GM19099 (cell line): Measurements from ENCODE around the gene PRR36.

Source experiments
- POLR2A ChIP-seq: IDR thresholded peaks from 3 replicates; pipeline ENCODE4 v1.6.1; 2011; ENCODE audit warnings: low read depth; ENCODE audit not compliant: insufficient read length; ENCODE audit errors: extremely low read depth

PRR36 gene

DNA sequence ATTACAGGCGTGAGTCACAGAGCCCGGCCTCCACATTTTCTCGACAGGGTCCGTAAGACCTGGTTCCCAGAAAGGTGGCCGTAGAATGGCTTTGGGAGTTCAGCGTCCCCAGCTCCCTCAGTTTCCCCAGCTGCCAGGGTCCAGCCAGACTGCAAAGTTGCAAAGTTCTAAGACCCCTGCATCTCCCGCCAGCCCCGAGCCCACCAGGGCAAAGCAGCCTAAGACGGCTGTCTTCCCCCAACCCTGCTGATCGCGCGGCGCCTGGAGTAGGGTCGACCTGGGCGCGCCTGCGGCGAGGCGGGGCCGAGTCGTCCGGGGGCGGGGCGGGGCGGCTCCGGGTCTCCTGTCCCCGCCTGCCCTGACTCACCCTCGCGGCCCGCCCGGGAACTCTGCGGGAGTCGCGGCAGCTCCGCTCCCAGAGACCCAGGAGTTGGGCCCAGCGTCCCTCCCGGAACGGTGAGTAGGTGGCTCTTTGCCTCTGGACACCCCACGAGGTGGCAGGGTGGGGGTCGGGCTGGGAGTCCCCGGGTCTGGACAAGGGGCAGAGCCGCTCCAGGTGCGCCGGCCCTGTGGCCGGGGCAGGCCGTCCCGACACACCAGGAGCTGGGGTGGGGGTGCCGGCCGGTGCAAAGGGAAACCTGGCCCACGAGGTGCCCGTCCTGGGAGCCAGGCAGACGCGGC lies 14.1 kb upstream of the PRR36 start, which contains the start of gene LRRC8E:
Gene LRRC8E (plus strand): TSS at position 366 of the 681 bp plus-strand sequence. CDS start 7,094 bp downstream, outside the sequence.
- no peak for TF ChIP-seq POLR2A

- TF ChIP-seq POLR2A, result no peak
These were observed 13.4 kb upstream of the PRR36 start for GRCh38 chr19:7887408-7888144.

DNA sequence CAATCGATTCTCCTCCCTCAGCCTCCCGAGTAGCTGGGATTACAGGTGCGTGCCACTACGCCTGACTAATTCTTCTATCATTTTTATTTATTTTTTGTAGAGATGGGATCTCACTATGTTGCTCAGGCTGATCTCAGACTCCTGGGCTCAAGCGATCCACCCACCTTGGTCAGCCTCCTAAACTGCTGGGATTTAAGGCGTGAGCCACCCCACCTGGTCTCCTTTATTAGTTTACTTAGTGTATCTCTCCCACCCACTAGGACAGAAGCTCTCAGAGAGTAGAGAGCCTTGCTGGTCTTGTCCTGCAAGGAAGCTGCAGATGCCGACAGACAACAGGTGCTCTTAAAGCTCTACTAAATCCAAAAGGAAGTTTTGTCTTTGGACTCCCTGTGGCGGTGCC lies 11.6 kb upstream of the PRR36 start:
- no peak for TF ChIP-seq POLR2A

GRCh38 chr19:7883796-7884570 lies 9.8 kb upstream of the PRR36 start:
- no peak for TF ChIP-seq POLR2A

- no peak for TF ChIP-seq POLR2A
These were observed 8.9 kb upstream of the PRR36 start for GRCh38 chr19:7883105-7883504.

- TF ChIP-seq POLR2A, result no peak
These were observed 7.7 kb upstream of the PRR36 start for GRCh38 chr19:7881910-7882309.

DNA sequence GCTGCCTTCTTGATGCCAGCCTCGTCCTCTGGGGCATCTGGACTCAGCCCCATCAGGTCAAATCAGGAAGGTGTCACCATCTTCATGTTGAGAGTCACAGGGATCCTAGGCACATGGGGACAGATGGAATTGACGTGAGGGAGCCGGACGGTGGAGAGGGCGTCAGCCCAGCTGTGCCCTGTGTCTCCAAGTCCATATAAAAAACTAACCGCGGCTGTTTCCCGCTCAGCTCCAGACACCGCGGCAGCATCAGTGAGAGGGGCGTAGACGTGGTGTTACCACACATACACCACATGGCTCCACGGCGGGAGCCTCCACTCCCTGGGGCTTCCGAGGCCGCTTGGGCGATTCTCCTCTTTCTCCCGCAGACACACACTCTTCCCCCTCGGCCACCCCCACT lies 5.6 kb upstream of the PRR36 start:
- TF ChIP-seq POLR2A, result no peak

- TF ChIP-seq POLR2A, result no peak
These were observed 5.1 kb upstream of the PRR36 start for GRCh38 chr19:7879111-7879807.

DNA sequence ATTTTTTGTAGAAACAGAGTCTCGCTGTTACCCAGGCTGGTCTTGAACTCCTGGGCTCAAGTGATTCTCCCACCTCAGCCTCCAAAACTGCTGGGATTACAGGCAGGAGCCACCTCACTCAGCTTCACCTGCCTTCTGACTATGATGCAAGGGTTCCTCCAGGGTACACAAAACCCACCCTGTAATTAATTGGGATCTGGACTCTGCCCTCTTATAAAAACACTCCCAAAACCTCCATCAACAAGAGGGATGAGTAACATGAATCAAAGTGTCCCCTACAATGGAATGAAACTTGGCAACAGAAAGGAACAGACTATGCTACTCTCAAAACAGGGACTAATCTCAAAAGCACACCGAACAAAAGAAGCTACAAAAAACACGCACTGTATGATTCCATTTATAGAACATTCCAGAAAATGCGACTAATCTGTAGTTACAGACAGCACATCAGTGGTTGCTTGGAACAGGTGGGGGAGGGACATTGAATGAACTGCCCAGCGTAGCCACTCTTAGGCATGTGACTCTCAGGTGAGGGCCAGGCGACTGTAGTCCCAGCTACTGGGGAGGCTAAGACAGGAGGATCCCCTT lies 3.2 kb upstream of the PRR36 start:
- TF ChIP-seq POLR2A, result no peak

DNA sequence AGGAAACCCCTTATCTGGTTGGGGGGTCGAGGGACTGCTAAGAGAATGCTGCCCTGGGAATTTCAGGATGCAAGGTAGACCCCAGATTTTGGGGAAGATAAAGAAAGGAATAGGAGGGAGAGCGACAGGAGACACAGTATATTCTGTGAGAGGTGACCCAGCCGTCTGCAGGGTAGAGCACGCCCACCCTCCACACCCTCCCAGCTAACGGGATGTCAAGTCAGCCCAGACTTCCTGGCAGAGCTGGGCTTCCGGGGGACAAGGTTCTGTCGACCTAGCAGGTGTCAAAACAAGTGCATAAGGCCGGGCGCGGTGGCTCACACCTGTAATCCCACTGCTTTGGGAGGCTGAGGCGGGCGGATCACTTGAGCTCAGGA lies 695 bp upstream of the PRR36 start:
- TF ChIP-seq POLR2A, result no peak

- TF ChIP-seq POLR2A, result no peak
These were observed 700 bp downstream of the PRR36 start for GRCh38 chr19:7873304-7874075.

DNA sequence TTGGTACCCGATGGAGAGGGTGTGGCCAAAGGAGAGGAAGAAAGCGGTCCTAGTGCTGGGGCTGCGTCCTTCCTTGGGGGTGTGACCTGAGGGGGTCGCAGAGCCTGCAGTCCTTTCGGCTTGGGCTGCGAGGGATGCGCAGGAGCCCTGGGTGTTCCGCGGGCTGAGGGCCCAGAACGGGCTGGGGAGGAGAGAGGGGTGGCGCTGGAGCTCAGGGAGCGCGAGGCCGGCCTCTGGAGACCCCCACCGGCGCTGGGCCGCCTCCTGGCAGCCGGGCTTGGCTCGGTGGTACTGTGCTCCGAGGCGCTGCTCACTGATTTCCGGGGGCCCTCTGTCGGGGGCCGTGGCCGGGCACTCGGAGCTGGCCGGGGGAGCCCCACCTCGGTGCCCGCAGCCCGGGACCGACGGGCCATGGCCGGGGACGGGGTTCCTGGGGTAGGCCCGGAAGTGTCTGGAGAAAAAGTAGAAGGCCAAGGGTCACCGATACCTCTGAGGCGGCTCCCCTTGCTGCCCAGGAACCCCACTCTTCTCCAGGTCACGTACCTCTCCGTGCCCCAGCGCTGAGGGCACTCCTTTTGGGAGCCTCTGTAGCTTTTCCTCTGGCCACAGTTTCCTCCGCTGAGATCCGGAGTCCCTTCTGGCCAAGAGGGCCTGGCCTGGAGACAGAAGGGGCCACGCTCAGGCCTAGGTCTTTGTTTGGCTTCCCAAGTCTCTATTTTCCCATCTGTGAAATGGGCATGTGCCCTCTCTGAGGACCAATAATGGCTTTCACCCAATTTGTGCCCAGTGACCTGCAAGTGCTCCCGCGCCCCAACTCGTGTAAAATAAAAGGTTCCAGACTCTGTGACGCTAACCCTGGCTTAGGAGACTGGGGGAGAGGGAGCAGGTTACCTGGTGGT lies 1.6 kb downstream of the PRR36 start:
- no peak for TF ChIP-seq POLR2A
